ENCODE results near the gene ARHGAP18.
"Not testable (repeated sequence)": the region's sequence is repeated elsewhere in the genome, so short reads cannot be mapped to it uniquely, and the experiment has no call there.

ARHGAP18 gene

GRCh38 chr6:129574605-129575004 lies 135.4 kb downstream of the ARHGAP18 start:
- DNase-seq: not testable (repeated sequence)

DNA sequence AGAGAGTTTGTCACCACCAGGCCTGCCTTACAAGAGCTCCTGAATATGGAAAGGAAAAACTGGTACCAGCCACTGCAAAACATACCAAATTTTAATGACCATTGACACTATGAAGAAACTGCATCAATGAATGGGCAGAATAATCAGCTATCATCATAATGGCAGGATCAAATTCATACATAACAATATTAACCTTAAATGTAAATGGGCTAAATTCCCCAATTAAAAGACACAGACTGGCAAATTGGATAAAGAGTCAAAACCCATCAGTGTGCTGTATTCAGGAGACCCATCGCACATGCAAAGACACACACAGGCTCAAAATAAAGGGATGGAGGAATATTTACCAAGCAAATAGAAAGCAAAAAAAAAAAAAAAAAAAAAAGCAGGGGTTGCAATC lies 139.0 kb downstream of the ARHGAP18 start:
- not testable (repeated sequence) for DNase-seq

- DNase-seq: no peak
These were observed 142.0 kb downstream of the ARHGAP18 start for GRCh38 chr6:129568015-129568414.

DNA sequence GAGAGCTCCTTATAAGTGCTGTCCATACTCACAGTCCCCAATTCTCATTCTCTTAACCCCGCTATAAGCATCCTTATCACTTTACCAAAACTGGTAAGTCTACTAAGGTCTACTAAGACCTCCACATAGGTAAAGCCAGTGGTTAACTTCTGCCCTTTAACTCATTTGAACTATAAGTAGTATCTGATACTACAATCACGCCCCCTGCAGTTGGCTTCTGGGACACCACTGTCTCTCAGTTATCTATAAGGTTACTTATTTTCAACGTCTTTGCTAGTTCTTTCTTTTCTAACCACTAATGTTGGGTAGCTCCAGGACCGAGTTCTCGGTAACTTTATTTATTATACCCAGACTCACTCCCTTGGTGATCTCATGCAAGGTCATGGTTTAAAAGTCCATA lies 142.6 kb downstream of the ARHGAP18 start:
- DNase-seq: no peak

GRCh38 chr6:129565811-129566210 lies 144.2 kb downstream of the ARHGAP18 start:
- DNase-seq: no peak

- DNase-seq: no peak
These were observed 144.6 kb downstream of the ARHGAP18 start for GRCh38 chr6:129565366-129565765.

DNA sequence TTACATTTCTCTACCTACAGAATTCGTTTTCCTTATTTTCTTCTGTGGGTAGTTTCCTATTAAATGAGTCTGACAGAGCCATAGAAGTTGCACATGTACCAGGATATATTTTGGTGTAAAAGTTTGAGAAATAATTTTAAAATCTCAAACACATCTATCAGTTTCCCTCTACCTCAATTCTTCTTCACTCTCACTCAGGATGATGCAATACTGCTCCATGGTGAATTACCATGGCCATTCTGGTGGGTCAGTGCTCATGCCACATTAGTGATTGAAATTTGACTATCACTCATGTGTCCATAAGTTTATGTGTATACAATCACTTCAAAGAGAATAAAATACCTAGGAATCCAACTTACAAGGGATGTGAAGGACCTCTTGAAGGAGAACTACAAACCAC lies 151.7 kb downstream of the ARHGAP18 start:
- no peak for DNase-seq

- DNase-seq: no peak
These were observed 154.7 kb downstream of the ARHGAP18 start for GRCh38 chr6:129555206-129555832.

DNA sequence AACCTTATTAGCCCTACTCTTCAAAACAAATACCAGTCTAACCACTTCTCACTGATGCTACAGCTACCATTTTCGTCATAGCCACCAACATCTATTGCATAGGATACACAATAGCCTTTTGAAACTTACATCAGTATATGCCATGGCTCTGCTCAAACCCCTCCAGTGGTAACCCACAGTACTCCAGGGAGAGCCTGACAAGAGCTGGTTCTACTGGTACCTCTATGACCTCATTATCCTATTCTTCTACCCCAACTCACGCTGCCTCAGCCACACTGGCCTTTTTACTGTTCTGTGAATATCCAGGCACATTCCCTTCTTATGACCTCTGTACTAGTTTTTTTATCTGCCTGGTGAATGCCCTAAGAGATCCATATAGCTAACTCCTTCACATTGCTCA lies 157.6 kb downstream of the ARHGAP18 start:
- no peak for DNase-seq

GRCh38 chr6:129551486-129551885 lies 158.5 kb downstream of the ARHGAP18 start:
- no peak for DNase-seq

DNA sequence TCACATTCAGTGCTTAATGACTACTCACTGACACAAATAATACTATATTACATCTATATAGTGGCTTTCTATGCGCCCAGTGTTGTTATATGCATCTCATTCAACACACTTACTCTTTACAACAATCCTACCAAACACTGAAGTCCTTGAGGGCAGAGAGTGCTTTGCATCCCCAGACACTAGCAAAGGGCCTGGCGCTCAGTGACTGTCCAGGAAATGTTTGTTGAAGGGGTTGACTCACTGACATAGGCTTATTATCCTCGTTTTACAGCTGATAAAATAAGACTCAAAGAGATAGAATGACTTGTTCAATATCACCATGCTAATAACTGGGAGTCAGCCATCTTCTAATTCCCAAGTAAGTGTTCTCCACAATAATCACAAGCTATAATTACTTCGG lies 163.3 kb downstream of the ARHGAP18 start:
- no peak for DNase-seq

DNA sequence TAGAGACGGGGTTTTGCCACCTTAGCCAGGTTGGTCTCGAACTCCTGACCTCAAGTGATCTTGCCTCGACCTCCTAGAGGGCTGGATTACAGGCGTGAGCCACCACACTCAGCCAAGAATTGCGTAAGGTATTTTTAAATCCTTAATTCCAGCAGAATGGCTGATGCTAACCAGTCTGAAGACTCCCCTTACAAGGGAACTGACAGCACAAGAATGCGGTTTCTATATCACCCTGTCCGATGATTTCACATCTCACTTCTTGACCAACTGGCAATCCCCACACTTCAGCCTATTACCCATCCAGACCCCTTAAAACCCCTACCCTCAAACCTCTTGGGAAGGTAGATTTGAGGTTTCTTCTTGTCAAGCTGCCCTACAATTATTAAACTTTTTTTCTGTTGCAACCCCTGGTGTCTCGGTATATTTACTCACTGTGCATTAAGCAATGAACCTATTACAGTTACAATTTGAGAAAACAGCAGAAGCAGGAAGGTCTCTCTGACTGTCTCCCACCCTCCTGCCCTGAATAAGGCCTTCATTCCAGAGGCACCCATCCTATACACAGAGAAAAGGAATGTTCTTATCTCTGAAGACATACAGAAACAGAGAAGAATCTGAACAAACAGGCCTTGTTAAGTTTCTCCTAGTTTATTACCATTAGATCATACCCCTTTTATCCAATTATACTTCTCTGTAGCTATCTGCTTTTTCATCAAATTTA lies 164.9 kb downstream of the ARHGAP18 start:
- DNase-seq: no peak

DNA sequence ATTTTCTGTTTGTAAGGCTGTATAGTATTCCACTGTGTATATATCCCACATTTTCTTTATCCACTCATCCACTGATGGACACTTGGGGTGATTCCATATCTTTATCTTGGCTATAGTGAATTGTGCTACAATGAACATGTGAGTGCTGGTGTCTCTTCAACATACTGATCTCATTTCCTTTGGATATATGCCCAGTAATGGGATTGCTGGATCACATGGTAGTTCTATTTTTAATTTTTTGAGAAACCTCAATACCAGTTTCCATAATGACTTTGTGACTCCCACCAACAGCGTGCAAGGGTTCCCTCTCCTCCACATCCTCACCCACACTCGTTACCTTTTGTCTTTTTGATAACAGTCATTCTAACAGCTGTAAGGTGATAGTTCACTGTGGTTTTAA lies 166.0 kb downstream of the ARHGAP18 start:
- no peak for DNase-seq

- no peak for DNase-seq
These were observed 167.3 kb downstream of the ARHGAP18 start for GRCh38 chr6:129542705-129543104.

- DNase-seq: no peak
These were observed 170.9 kb downstream of the ARHGAP18 start for GRCh38 chr6:129539032-129539431.

DNA sequence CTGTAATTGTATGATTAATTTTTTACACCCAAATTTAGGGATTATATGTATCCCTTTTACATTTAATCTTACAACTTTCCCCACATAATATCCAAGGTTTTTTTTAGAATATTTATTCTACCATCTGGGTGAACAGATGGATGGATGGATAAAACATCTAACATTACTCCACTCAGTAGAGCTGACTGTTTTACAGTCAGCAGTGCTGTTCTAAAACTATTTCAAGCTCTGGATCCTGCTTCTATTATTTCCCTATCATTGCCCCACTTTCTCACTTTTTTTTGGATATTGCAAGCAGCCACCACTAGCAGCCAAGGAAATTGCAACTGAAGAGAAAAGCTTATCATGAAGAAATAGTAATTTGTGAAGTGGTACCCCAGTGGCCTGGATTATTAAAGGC lies 173.7 kb downstream of the ARHGAP18 start:
- DNase-seq: no peak

DNA sequence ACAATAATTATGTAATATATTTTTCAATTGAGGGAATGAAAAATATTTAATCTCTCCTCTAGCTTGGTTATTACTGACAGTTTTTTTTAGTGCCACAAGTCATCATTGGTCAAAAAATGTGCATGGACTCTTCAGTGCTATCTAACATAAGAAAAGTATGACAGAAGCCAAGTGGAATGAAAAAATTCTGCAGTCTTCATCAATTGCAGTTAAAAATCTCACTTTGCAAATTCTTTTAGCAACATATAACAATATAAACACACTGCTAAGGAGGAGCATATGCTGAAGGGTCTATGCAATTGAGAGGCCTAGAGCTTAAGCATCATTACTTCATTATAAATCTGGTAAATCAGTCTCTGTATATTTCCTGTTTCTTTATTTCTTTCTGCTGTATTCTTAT lies 175.1 kb downstream of the ARHGAP18 start:
- no peak for DNase-seq
